Activated T-cell treated with anti-CD3 and anti-CD28 coated beads for 24 hours (primary cell): Measurements from ENCODE around the gene CHDH.

Source experiments
- DNase-seq: peaks from one replicate; pipeline ENCODE4 v3.0.0-alpha.2; 2020; ENCODE audit warnings: low read depth

The CHDH gene

DNA sequence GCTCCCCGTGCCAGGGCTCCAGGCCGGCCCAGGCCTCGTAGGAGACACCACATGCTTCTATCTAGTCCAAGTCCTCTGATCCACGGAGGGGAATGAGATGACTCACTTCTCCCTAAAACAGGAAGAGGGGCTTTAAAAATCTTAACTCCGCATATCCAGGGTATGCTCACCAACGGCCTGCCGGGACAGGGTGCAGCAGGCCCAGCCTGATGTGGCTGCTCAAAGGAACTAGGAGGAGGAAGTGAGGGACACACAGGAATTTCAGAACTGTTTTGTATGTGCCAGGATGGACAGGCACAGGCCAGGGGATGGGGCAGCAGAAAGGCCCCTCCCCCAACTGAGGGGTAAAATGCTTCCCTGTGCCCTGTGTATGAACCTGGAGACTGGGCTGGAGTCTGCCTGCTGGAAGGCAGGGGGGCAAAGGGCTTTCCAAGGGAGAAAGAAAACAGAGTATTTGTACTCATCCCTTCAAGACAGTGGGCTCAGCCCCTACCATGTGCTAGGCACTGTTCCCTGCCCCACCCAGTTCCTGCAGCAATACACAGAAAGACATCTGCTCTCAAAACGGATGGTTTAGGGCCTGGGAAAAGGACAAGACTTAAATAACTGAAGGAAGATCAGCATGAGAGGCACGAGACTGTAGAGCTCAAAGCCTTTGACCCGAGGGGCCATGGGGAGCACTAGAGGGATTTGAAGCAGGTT is 22.1 kb downstream of the CHDH start:
- no peak for DNase-seq

DNA sequence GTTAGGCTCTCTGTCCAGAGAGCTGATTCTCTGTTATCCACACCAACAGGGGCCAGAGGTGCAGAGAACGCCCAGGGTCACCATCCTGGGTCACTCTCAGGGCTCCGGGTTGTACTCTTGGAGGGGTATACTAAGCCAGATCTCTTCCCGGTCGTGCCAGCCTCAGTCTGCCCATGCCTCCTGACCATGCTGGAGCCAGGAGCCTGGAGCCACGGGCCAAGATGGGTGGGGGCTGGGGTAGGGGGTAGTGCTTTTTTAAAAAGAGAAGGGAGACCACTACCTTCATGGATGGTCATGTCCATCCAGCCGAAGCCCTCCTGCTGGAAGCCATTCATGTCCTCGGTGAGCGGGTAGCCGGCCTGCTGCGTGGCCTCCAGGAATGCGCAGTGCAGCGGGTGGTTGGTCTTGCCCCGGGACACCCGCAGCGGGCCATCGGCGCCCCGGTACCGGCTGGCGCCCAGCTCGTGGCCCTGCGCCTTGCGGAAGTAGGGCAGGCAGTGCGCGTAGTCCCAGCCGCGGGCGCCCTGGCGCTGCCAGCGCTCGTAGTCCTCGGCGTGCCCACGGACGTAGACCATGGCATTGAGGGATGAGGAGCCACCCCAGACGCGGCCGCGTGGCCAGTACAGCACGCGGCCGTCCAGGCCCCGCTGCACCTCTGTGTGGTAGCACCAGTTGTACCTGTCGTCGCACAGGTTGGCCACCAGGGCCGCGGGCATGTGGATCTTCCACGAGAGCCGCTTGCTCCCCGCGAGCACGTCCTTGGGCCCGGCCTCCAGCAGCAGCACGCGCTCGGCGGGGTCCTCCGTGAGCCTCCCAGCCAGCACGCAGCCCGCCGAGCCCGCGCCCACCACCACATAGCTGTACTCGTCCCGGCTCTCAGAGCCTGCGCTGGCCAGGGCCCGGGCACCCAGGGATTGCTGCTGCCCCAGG is 22.9 kb downstream of the CHDH start:
- DNase-seq: no peak

- no peak for DNase-seq
Measured at GRCh38 chr3:53822331-53822741, 23.9 kb downstream of the CHDH start.

- DNase-seq: no peak
Measured at GRCh38 chr3:53821631-53822121, 24.5 kb downstream of the CHDH start.

GRCh38 chr3:53820756-53821580 is 25.3 kb downstream of the CHDH start:
- DNase-seq: no peak

DNA sequence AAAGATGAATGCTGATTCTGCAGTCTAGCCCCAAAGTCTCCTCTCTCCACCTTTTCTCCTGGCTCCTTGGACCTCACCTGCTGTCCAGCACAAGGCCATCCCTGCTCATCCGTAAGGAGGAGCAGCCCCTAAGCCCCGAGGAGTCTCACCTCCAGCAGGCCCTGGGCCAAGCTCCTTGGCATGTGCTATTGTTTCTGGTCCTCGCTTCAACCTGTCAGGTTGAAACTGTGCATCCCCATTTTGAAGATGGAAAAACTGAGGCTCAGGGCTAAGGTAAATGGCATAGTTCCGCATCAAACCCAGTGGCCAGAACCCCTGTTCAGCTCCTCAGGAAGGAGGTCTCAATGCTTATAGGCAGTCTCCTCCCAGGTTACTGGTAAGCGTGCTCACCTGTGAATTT is 26.1 kb downstream of the CHDH start:
- DNase-seq: no peak

DNA sequence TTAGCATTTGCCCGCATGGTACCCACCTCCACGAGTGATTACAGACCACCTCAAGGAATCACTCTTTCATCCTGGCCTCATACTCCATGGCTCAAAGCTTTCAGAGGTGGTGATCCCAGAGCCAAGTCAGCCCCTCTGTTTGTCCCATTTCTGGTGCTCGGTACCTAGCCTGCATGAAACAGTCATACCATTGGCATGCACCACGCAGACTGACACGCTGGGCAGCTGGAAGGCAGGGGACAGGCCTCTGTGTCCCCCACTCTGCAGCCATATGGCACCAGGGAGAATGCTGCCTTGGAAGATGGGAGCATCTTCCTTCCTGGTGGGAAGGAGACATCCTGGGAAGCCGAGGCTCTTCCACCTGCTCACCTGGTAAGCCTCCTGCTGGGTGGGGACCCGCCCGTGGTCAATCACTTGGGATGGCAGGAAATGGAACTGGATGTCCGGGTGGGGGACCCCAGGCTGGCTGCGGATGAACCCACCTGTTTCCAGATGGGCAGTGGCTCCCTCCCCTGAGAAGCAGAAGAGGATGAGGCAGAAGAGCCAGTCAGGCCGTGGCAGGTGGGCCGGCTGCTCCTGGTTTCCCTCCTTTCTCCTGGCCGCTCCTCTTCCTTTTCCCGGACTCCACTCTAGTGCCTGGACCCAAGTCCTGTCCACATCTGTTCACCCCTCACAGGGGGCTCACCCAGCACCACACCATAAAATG is 26.9 kb downstream of the CHDH start:
- DNase-seq: no peak

GRCh38 chr3:53818221-53819162 is 27.7 kb downstream of the CHDH start:
- DNase-seq: no peak

- no peak for DNase-seq
Measured at GRCh38 chr3:53817809-53818208, 28.4 kb downstream of the CHDH start.

DNA sequence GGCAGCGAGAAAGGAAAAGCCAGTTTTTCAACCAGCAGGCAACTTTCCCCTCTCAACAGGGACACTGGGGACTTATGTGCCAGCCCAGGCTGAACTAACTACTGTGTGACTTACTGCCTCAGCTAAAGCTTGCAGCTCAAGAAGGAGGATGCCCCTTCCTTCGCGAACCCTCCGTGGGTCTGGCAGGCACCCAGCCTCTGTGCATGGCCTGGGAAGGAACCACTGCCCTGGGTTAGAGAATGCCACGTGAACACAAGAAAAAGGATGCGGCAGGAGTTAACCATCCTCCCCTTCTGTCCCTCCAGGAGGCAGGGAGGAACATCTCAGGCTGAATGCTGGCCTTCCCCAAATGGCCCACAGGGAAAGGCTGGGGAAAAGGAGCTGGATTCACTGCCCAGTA is 29.0 kb downstream of the CHDH start:
- DNase-seq: no peak

DNA sequence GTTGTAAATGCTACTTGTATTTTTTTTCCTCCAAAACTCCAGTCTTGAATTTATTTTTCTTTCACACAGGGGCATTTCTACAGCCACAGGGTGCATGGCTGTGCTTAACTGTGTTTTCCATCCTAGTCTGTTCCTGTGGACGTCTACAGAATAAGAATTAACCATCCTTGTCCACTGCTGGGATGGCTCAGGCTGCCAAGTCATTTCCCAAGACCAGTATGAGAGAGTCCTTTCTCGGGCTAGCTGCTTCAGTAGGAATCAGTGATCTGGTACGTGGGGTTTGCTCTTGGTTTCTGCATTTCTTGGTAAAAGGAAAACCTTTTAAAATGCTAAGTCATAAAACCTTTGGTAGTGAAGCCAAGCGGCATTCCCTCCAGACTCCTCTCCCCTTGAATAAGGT is 29.8 kb downstream of the CHDH start:
- no peak for DNase-seq

- no peak for DNase-seq
Measured at GRCh38 chr3:53815651-53816050, 30.6 kb downstream of the CHDH start.

DNA sequence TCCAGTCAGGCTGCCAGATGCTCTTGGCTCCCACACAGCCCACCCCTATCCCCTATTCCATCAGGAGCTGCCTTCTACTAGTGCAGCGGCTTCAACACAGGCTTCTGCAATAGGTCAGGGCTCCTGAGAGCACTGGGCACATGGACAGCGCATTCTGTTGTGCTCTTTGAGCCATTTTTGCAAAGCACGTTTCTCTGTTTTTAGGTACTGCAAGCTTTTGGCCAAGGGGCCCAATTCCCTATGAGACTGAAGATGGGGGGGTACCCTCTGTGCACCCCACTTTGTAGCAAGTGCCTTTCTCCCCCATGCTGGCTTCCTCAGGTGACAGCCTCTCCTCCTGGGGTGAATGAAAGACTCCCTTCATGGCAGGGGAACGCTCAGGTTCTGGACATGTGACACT is 31.2 kb downstream of the CHDH start:
- DNase-seq: no peak

GRCh38 chr3:53813876-53814275 is 32.3 kb downstream of the CHDH start:
- DNase-seq: no peak

- no peak for DNase-seq
Measured at GRCh38 chr3:53813229-53813628, 33.0 kb downstream of the CHDH start.

GRCh38 chr3:53812434-53812833 is 33.8 kb downstream of the CHDH start:
- no peak for DNase-seq

GRCh38 chr3:53811143-53811927 is 34.9 kb downstream of the CHDH start:
- no peak for DNase-seq

DNA sequence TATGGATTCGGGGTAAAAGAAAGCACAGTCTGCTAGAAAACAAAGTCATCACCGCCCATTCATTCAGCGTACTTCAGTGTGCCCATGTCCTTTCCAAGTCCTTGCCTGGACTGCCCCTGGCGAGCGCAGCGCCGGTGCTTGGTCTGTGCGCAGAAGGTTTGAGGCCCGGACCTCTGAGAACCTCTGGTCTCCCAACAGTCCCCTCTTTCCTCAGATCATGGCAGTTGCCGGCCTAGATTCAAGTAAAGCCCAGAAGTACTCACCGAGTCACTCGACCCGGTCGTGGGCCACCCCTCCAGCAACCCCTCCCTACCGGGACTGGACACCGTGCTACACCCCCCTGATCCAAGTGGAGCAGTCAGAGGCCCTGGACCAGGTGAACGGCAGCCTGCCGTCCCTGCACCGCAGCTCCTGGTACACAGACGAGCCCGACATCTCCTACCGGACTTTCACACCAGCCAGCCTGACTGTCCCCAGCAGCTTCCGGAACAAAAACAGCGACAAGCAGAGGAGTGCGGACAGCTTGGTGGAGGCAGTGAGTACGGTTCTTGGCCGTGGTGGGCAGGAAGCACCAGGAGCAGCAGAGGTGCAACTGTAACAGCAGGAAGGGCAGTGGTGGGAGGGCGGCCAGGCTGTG is 36.3 kb downstream of the CHDH start:
- no peak for DNase-seq

DNA sequence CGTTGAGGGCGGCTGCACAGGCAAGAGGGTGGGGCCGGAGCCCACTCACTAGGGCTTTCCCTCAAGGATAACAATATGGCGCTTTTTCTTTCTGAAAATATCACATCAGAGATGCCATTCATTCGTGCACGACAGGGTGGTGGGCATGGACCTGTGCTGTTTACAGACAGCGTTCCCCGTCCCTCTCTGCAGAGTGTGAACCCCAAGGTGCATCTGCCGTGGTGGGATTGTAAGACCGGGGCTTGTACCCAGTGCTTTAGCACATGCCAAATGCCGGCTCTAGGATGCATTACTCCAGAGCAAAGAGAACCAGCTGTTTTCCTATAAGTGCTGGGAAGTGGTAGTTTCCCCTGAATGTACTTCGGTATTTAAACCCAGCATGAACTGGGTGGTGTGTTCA is 37.0 kb downstream of the CHDH start:
- DNase-seq: no peak
